ENCODE results near the gene EIF4EBP3.

DNA sequence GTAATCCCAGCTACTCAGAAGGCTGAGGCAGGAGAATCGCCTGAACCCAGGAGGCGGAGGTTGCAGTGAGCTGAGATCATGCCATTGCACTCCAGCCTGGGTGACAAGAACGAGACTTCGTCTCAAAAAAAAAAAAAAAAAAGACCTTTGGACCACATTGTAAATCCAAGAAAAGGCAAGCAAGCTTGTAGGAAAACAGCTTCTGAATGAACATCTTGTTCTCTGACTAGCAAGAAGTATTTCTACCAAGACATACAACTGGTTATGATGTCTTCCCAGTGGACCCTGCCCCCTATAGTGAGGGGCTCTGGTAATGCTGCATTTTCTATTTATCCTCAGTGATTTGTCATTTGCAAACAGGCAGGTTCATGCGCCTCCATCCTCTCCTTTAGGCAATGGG, 4.5 kb upstream of the EIF4EBP3 start:
- TF ChIP-seq, protein P1, sequence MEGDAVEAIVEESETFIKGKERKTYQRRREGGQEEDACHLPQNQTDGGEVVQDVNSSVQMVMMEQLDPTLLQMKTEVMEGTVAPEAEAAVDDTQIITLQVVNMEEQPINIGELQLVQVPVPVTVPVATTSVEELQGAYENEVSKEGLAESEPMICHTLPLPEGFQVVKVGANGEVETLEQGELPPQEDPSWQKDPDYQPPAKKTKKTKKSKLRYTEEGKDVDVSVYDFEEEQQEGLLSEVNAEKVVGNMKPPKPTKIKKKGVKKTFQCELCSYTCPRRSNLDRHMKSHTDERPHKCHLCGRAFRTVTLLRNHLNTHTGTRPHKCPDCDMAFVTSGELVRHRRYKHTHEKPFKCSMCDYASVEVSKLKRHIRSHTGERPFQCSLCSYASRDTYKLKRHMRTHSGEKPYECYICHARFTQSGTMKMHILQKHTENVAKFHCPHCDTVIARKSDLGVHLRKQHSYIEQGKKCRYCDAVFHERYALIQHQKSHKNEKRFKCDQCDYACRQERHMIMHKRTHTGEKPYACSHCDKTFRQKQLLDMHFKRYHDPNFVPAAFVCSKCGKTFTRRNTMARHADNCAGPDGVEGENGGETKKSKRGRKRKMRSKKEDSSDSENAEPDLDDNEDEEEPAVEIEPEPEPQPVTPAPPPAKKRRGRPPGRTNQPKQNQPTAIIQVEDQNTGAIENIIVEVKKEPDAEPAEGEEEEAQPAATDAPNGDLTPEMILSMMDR (IDR thresholded peaks at IDR 0.05; ENCODE audit: poor library complexity, severe bottlenecking), result no peak
- TF ChIP-seq POLR2AphosphoS5 (IDR thresholded peaks at IDR 0.05) (no peak), EZH2 (IDR thresholded peaks at IDR 0.05; ENCODE audit: borderline replicate concordance, insufficient read depth, low read length, poor library complexity, severe bottlenecking) (no peak), MXI1 (conservative IDR thresholded peaks at IDR 0.05; ENCODE audit: poor library complexity, severe bottlenecking) (no peak)
- TF ChIP-seq, protein P2, sequence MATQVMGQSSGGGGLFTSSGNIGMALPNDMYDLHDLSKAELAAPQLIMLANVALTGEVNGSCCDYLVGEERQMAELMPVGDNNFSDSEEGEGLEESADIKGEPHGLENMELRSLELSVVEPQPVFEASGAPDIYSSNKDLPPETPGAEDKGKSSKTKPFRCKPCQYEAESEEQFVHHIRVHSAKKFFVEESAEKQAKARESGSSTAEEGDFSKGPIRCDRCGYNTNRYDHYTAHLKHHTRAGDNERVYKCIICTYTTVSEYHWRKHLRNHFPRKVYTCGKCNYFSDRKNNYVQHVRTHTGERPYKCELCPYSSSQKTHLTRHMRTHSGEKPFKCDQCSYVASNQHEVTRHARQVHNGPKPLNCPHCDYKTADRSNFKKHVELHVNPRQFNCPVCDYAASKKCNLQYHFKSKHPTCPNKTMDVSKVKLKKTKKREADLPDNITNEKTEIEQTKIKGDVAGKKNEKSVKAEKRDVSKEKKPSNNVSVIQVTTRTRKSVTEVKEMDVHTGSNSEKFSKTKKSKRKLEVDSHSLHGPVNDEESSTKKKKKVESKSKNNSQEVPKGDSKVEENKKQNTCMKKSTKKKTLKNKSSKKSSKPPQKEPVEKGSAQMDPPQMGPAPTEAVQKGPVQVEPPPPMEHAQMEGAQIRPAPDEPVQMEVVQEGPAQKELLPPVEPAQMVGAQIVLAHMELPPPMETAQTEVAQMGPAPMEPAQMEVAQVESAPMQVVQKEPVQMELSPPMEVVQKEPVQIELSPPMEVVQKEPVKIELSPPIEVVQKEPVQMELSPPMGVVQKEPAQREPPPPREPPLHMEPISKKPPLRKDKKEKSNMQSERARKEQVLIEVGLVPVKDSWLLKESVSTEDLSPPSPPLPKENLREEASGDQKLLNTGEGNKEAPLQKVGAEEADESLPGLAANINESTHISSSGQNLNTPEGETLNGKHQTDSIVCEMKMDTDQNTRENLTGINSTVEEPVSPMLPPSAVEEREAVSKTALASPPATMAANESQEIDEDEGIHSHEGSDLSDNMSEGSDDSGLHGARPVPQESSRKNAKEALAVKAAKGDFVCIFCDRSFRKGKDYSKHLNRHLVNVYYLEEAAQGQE (IDR thresholded peaks at IDR 0.05; ENCODE audit: borderline replicate concordance), result no peak

Measured in neural cell (in vitro differentiated cells).